Measurements from ENCODE around the gene P2RY6. TPM values are rescaled to one million over a fixed set of nuclear protein-coding genes. Genes with fewer than 3 reads are reported as not detected.

Gene P2RY6
- polyA plus RNA-seq, 1 donor (not counting 4 experiments of a cell fraction or from before 2014, with no cell fraction given): 0.04 TPM

DNA sequence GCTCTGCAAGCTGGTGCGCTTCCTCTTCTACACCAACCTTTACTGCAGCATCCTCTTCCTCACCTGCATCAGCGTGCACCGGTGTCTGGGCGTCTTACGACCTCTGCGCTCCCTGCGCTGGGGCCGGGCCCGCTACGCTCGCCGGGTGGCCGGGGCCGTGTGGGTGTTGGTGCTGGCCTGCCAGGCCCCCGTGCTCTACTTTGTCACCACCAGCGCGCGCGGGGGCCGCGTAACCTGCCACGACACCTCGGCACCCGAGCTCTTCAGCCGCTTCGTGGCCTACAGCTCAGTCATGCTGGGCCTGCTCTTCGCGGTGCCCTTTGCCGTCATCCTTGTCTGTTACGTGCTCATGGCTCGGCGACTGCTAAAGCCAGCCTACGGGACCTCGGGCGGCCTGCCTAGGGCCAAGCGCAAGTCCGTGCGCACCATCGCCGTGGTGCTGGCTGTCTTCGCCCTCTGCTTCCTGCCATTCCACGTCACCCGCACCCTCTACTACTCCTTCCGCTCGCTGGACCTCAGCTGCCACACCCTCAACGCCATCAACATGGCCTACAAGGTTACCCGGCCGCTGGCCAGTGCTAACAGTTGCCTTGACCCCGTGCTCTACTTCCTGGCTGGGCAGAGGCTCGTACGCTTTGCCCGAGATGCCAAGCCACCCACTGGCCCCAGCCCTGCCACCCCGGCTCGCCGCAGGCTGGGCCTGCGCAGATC, 37.5 kb upstream of the P2RY6 start:
- no peaks in the 10 kb centered on the region for H3K9me3 ChIP-seq (ENCODE audit: control insufficient read depth, low read depth, low read length)
- no peak overlapping the region for H3K4me2 ChIP-seq (ENCODE audit: control insufficient read depth, extremely low read depth, insufficient read depth, low read depth, low read length)
- no peaks in the 10 kb centered on the region for H3K9me1 ChIP-seq (ENCODE audit: control insufficient read depth, extremely low read depth, insufficient read depth, low read length)
- TF ChIP-seq EZH2 (IDR thresholded peaks at IDR 0.05; ENCODE audit: low read length): no peak
- TF ChIP-seq, protein P1, sequence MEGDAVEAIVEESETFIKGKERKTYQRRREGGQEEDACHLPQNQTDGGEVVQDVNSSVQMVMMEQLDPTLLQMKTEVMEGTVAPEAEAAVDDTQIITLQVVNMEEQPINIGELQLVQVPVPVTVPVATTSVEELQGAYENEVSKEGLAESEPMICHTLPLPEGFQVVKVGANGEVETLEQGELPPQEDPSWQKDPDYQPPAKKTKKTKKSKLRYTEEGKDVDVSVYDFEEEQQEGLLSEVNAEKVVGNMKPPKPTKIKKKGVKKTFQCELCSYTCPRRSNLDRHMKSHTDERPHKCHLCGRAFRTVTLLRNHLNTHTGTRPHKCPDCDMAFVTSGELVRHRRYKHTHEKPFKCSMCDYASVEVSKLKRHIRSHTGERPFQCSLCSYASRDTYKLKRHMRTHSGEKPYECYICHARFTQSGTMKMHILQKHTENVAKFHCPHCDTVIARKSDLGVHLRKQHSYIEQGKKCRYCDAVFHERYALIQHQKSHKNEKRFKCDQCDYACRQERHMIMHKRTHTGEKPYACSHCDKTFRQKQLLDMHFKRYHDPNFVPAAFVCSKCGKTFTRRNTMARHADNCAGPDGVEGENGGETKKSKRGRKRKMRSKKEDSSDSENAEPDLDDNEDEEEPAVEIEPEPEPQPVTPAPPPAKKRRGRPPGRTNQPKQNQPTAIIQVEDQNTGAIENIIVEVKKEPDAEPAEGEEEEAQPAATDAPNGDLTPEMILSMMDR (optimal IDR thresholded peaks at IDR 0.05 in 1 of 3, IDR thresholded peaks at IDR 0.05 in 1 of 3, conservative IDR thresholded peaks at IDR 0.05 in 1 of 3; ENCODE audit: extremely low read depth in 1 of 3, insufficient read depth in 2 of 3, low read length in 3 of 3): no peak
- no peaks in the 10 kb centered on the region for H4K20me1 ChIP-seq (ENCODE audit: control insufficient read depth, extremely low read depth, insufficient read depth, low read length)
- dilution Hi-C loops (cut with MboI; ENCODE audit: extremely low pct_ligation_motif_present, low sequenced_read_pairs): loop anchor here (5.0 kb wide), 1 partner anchor 57 kb away; no protein-coding TSS in a partner anchor
- no peaks in the 10 kb centered on the region for H3K27me3 ChIP-seq (ENCODE audit: control insufficient read depth, extremely low read depth, insufficient read depth, low read length)
- no peak overlapping the region for H2AFZ ChIP-seq (ENCODE audit: control insufficient read depth, low read length)
- DNase-seq (ENCODE audit: low read depth, low spot score): no peak
- no peak overlapping the region for H3K9ac ChIP-seq (ENCODE audit: control insufficient read depth, extremely low read depth, insufficient read depth, low read length)
- H3K36me3 ChIP-seq (ENCODE audit: control insufficient read depth in 2 of 2, extremely low read depth in 1 of 2, insufficient read depth in 2 of 2, low read length in 2 of 2): peaks cover 0 to 4% of the 10 kb centered on the region in 2 experiments
- H3K4me3 ChIP-seq (ENCODE audit: control insufficient read depth in 2 of 3, extremely low read depth in 1 of 3, insufficient read depth in 2 of 3, low read depth in 1 of 3, low read length in 3 of 3): no peak overlapping the region
- no peak overlapping the region for H3K27ac ChIP-seq (ENCODE audit: control insufficient read depth, insufficient read depth, low read length)
- peaks cover 12% of the 10 kb centered on the region for H3K4me1 ChIP-seq (ENCODE audit: control insufficient read depth, extremely low read depth, insufficient read depth, low read length)
- no peak for FAIRE-seq
- no peaks in the 10 kb centered on the region for H3K79me2 ChIP-seq (ENCODE audit: control insufficient read depth, insufficient read depth, low read length)

DNA sequence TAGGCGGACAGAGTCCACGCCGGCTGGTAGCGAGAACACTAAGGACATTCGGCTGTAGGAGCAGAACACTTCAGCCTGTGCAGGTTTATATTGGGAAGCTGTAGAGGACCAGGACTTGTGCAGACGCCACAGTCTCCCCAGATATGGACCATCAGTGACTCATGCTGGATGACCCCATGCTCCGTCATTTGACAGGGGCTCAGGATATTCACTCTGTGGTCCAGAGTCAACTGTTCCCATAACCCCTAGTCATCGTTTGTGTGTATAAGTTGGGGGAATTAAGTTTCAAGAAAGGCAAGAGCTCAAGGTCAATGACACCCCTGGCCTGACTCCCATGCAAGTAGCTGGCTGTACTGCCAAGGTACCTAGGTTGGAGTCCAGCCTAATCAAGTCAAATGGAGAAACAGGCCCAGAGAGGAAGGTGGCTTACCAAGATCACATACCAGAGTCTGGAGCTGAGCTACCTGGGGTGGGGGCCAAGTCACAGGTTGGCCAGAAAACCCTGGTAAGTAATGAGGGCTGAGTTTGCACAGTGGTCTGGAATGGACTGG, 36.8 kb upstream of the P2RY6 start:
- H3K27ac ChIP-seq (ENCODE audit: control insufficient read depth, insufficient read depth, low read length): no peak overlapping the region
- no peak for FAIRE-seq
- no peaks in the 10 kb centered on the region for H4K20me1 ChIP-seq (ENCODE audit: control insufficient read depth, extremely low read depth, insufficient read depth, low read length)
- no peak overlapping the region for H3K9ac ChIP-seq (ENCODE audit: control insufficient read depth, extremely low read depth, insufficient read depth, low read length)
- H3K79me2 ChIP-seq (ENCODE audit: control insufficient read depth, insufficient read depth, low read length): no peaks in the 10 kb centered on the region
- no peak for TF ChIP-seq EZH2 (IDR thresholded peaks at IDR 0.05; ENCODE audit: low read length)
- TF ChIP-seq, protein P1 (optimal IDR thresholded peaks at IDR 0.05 in 1 of 3, IDR thresholded peaks at IDR 0.05 in 1 of 3, conservative IDR thresholded peaks at IDR 0.05 in 1 of 3; ENCODE audit: extremely low read depth in 1 of 3, insufficient read depth in 2 of 3, low read length in 3 of 3): no peak
- no peak for DNase-seq (ENCODE audit: low read depth, low spot score)
- dilution Hi-C loops (cut with MboI; ENCODE audit: extremely low pct_ligation_motif_present, low sequenced_read_pairs): loop anchor here (5.0 kb wide), 1 partner anchor 58 kb away; no protein-coding TSS in a partner anchor
- H3K4me3 ChIP-seq (ENCODE audit: control insufficient read depth in 2 of 3, extremely low read depth in 1 of 3, insufficient read depth in 2 of 3, low read depth in 1 of 3, low read length in 3 of 3): no peak overlapping the region
- H3K9me1 ChIP-seq (ENCODE audit: control insufficient read depth, extremely low read depth, insufficient read depth, low read length): no peaks in the 10 kb centered on the region
- peaks cover 15% of the 10 kb centered on the region for H3K4me1 ChIP-seq (ENCODE audit: control insufficient read depth, extremely low read depth, insufficient read depth, low read length)
- no peaks in the 10 kb centered on the region for H3K9me3 ChIP-seq (ENCODE audit: control insufficient read depth, low read depth, low read length)
- H2AFZ ChIP-seq (ENCODE audit: control insufficient read depth, low read length): no peak overlapping the region
- H3K27me3 ChIP-seq (ENCODE audit: control insufficient read depth, extremely low read depth, insufficient read depth, low read length): no peaks in the 10 kb centered on the region
- H3K4me2 ChIP-seq (ENCODE audit: control insufficient read depth, extremely low read depth, insufficient read depth, low read depth, low read length): no peak overlapping the region
- H3K36me3 ChIP-seq (ENCODE audit: control insufficient read depth in 2 of 2, extremely low read depth in 1 of 2, insufficient read depth in 2 of 2, low read length in 2 of 2): peaks cover 0 to 4% of the 10 kb centered on the region in 2 experiments

All from keratinocyte (primary cell).